ENCODE measurements around the gene NABP2. TPM values are rescaled to one million over a fixed set of nuclear protein-coding genes. Genes with fewer than 3 reads are reported as not detected.

NABP2 gene
- total RNA-seq, 1 donor from 2014 or later, result 75.7 TPM

- DNase-seq (ENCODE audit: low read depth, low spot score), result no peak
- H3K27ac Mint-ChIP-seq (ENCODE audit: unreplicated experiment), result no peak overlapping the region
- no peaks in the 10 kb centered on the region for H3K27me3 Mint-ChIP-seq (ENCODE audit: low read depth)
- H3K4me1 Mint-ChIP-seq, result peaks cover 11% of the 10 kb centered on the region
- H3K9me3 Mint-ChIP-seq, result no peaks in the 10 kb centered on the region
- TF ChIP-seq CTCF (conservative IDR thresholded peaks at IDR 0.05), result no peak
- H3K4me3 Mint-ChIP-seq, result peak overlapping the region; percentile 72
- H3K36me3 Mint-ChIP-seq (ENCODE audit: low read depth), result peaks cover 15% of the 10 kb centered on the region
These were observed 7.7 kb upstream of the NABP2 start for GRCh38 chr12:56216461-56216860.

GRCh38 chr12:56219840-56220239, 4.3 kb upstream of the NABP2 start:
- Mint-ChIP-seq H3K9me3 (no peaks in the 10 kb centered on the region), H3K4me3 (peak overlapping the region; percentile 74), H3K4me1 (peaks cover 38% of the 10 kb centered on the region), H3K27me3 (ENCODE audit: low read depth) (no peaks in the 10 kb centered on the region), H3K27ac (ENCODE audit: unreplicated experiment) (no peak overlapping the region), H3K36me3 (ENCODE audit: low read depth) (peaks cover 9% of the 10 kb centered on the region)
- DNase-seq (ENCODE audit: low read depth, low spot score), result no peak
- no peak for TF ChIP-seq CTCF (conservative IDR thresholded peaks at IDR 0.05)

GRCh38 chr12:56220611-56221231, 3.4 kb upstream of the NABP2 start:
- Mint-ChIP-seq H3K27ac (ENCODE audit: unreplicated experiment) (peak overlapping the region; percentile 95), H3K4me3 (peak overlapping the region; percentile 100), H3K27me3 (ENCODE audit: low read depth) (no peaks in the 10 kb centered on the region), H3K4me1 (peaks cover 46% of the 10 kb centered on the region), H3K9me3 (no peaks in the 10 kb centered on the region), H3K36me3 (ENCODE audit: low read depth) (peaks cover 4% of the 10 kb centered on the region)
- no peak for DNase-seq (ENCODE audit: low read depth, low spot score)
- TF ChIP-seq CTCF (conservative IDR thresholded peaks at IDR 0.05), result no peak

- DNase-seq (ENCODE audit: low read depth, low spot score), result peak; percentile 14
- Mint-ChIP-seq H3K27ac (ENCODE audit: unreplicated experiment) (peak overlapping the region; percentile 95), H3K9me3 (no peaks in the 10 kb centered on the region), H3K4me3 (peak overlapping the region; percentile 100), H3K36me3 (ENCODE audit: low read depth) (peaks cover 4% of the 10 kb centered on the region), H3K4me1 (peaks cover 46% of the 10 kb centered on the region), H3K27me3 (ENCODE audit: low read depth) (no peaks in the 10 kb centered on the region)
- no peak for TF ChIP-seq CTCF (conservative IDR thresholded peaks at IDR 0.05)
These were observed 2.8 kb upstream of the NABP2 start for GRCh38 chr12:56221232-56221756.

GRCh38 chr12:56221757-56222530, 2.2 kb upstream of the NABP2 start, which contains the start of gene RNF41:
Gene RNF41, minus strand, starts transcription at chr12:56221922. Its CDS starts 7,875 bp downstream, at chr12:56214047.
- no peaks in the 10 kb centered on the region for H3K27me3 Mint-ChIP-seq (ENCODE audit: low read depth)
- H3K27ac Mint-ChIP-seq (ENCODE audit: unreplicated experiment), result peak within 1 kb of the TSS; percentile 95
- H3K9me3 Mint-ChIP-seq, result no peaks in the 10 kb centered on the region
- H3K4me3 Mint-ChIP-seq, result peak within 1 kb of the TSS; percentile 100
- H3K36me3 Mint-ChIP-seq (ENCODE audit: low read depth), result no peaks in the 10 kb centered on the region
- TF ChIP-seq CTCF (conservative IDR thresholded peaks at IDR 0.05), result no peak
- DNase-seq (ENCODE audit: low read depth, low spot score), result peak; percentile 93
- H3K4me1 Mint-ChIP-seq, result peaks cover 46% of the 10 kb centered on the region
